ENCODE measurements around the gene PCBP3. TPM values are rescaled to one million over a fixed set of nuclear protein-coding genes. Genes with fewer than 3 reads are reported as not detected.

Gene PCBP3
- total RNA-seq, 1 donor from 2014 or later = 14.0 TPM

DNA sequence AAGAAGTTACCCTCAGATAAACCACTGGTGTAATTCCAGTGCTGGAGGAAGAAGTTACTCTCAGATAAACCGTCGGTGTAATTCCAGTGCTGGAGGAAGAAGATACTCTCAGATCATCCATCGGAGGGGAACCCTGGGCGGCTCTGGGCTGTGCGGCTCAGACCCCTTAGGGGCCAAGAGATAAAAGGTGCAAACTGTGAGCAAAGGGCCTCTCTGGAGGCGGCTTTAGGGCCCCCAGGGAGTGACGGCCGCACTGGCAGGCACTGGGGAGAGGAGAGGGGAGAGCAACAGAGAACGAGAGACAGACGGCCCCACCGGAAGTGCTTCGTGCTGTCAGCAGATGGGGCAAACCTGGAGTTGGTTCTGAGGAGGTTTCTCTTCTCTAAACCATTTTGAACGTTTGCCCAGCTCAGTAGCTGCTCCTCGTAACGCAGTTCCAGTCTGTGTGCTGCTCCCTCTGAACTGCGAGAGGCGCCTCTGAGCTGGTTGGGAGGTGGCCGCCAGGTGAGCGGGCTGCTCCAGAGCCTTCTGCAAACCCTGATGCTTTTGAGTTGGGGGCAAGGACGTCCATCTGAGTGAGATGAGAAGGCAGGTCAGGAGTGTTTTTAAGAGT lies 275.4 kb downstream of the PCBP3 start:
- intact Hi-C loops (cut with micrococcal nuclease) = no loop called here

DNA sequence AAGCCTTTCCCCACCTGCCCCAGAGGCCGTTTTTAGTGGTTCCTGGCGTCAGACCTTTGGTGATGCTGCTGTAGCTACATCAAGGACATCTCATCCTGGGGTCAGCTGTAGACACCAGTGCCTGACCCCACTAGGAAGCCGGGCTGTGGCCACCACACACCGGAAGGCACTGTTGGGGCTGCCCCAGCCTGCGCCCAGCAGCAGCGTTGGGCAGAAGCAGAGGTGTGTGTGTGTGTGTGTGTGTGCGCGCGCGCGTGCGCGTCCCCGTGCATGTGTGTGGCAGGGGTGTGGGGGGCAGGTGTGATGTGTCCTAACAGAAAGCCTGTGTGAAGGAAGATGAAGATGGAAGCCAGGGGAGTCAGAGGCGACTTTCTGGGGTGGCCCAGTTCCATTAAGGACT lies 276.1 kb downstream of the PCBP3 start:
- intact Hi-C loops (cut with micrococcal nuclease) = no loop called here

DNA sequence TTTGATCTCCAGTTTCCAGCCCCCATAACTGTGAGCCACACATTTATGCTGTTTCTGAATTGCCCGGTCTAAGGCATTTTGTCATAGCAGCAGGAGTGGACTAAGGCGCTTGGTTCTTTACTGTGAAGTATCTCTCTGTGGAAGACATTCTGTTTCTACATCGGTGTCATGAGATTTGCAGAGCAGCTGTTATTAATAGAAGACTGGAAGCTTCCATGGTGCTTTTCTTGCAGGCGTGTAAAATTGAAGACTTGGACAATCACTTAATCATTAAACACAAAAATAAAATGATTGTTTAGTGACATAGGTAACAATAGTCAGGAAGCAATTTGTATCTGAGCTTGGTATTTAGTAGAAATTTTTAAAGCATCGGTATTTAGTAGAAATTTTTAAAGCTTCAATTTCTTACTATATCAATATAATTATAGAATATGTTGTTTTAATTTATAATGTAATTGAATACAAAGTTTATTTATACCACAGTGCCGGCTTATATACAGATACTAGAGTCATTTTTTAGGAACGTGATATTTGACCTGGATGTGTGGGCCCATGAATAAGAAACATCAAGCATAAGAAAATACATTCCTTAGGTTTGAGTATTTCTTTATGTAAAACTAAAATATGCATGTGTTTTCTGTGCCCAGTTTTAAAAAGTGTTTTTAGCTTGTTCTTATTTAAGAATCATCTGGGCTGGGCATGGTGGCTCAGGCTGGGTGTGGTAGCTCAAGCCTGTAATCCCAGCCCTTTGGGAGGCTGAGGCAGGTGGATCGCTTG lies 277.5 kb downstream of the PCBP3 start:
- intact Hi-C loops (cut with micrococcal nuclease) = no loop called here

DNA sequence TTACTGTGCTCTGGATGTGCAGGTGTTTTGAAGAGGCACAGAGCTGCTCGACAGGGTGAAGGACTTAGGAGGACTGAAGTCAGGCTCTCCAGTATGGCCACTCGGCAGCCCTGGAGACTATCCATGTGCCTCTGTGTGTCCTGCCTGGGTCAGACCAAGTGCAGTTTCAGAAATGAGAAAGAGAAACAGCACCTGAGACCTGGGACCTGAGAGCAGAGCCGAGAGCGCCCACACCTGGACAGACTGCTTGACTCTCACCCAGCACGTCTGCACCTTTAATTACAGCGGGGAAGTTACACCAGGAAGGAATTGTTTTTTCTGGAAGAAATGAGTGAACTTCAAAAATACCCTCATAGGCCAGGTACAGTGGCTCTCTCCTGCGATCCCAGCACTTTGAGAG lies 278.4 kb downstream of the PCBP3 start:
- intact Hi-C loops (cut with micrococcal nuclease) = no loop called here

DNA sequence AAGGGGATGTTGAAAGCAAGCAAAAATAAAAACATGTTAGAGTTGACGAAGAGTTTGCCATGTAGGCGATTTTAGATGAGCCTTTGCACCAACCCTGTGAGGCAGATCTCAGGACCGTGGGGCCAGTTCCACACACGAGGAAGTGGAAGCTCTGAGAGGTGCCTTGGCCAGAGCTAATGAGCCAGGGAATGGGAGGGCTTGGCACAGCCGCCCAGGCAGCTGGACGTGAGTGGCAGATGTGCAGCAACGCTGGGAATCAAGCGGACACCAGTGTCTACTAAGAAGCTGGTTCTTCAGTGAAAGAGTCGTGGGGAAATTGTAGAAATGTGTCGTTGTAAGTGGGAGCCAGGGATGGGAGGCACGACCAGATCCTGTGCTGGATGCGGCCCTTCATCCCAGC lies 279.1 kb downstream of the PCBP3 start:
- intact Hi-C loops (cut with micrococcal nuclease) = loop anchor here (1.0 kb wide), 2 partner anchors 42 to 326 kb away; no protein-coding TSS in a partner anchor

DNA sequence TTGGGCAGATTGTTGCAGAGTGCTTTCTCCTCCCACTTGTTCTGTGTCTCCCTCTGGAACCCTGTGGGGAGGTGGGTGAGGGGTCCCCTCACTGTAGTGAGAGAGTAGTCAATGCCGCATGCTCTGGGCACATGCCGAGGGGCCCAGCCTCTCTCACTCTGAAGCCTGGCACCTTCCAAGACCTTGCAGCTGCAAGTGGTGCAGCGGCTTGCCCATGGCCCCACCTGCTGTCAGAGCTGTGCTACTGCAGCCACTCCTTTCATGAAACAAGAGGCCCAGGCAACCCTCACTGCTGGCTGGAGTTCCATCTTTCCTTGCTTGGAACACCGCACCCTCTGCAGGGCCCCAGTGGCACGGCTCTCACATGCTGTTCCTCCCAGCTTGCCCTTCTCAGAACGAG lies 279.6 kb downstream of the PCBP3 start:
- intact Hi-C loops (cut with micrococcal nuclease) = loop anchor here (1.0 kb wide), 2 partner anchors 43 to 327 kb away; no protein-coding TSS in a partner anchor

DNA sequence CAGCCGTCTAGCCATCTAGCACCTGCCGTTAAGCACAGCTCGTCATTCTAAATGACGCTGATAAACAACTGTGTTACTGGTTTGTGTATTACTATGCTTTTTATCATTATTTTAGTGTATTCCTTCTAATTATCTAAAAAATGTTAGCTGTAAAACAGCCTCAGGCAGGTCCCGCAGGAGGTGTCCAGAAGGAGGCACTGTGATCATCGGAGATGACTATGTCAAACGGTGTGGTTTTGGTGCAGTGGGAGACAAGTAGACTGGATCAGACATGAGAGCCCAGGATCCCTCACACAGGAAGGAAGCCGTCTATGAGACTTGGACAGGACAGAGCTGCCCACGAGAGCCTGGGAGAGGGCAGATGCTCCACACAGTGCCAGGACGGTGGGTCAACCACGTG lies 282.8 kb downstream of the PCBP3 start:
- intact Hi-C loops (cut with micrococcal nuclease) = no loop called here

DNA sequence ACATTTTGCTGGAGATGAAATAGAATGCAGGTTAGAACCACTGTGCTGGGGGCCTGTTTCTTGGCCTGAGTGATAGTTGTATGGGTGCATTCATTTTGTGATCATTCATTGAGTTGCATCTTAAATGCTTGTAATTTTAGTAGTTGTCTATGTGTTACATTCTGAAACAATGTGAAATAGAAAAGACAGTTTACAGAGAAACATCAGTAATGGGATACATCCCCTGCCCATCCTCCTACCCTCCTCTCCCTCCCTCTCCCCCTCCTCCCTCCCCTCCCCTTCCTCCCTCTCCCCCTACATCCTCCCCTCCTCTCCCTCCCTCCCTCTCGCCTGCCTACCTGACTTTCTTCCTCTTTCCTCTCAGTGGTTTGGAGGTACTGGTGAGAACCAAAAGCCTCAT lies 283.5 kb downstream of the PCBP3 start:
- intact Hi-C loops (cut with micrococcal nuclease) = no loop called here

DNA sequence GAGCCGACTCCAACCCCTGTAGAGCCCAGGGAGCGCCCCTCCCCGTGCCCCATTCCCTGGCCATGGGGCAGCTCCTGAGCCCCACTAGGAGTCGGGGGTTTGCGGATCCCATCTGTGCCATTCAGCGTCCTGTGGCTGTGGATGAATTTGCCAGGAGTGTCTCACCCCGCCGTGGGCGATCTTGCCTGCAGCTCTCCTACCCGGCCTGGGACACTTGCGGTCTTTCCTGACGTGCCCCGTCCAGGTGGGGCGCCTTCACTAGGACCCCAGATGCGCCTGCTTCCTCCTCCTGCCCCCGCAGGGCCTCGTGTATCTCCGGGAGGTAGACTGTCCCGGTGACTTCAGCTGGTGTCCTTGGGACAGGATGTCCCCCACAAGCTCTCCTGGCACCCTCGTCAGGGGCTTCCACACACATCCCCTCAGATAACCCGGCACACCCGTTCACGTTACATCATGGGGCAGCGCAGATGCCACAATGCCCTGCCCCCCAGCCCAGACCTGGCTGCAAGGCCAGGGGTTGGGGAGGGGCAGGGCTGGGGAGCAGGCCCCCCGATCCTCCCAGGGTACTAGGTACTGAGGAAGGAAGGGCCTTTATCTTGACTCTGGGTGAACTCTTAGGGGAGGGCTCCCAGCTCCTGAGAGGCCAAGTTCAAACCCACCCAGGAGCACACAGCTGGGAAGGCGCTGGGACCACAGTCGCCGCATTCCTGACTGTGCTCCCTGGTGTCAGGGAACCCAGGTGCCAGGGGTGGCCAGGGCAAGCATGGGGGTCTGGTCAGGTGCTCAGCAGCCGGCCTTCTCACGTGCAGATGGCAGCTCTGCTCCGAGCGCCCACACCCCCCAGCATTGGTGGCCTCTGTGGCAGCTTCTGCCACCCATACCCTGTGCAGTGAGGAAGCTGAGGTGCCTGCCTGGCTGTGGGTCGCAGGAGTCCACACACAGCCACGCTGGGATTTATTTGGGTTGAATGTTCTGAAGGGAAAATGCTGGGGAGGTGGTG lies 284.6 kb downstream of the PCBP3 start:
- intact Hi-C loops (cut with micrococcal nuclease) = no loop called here

DNA sequence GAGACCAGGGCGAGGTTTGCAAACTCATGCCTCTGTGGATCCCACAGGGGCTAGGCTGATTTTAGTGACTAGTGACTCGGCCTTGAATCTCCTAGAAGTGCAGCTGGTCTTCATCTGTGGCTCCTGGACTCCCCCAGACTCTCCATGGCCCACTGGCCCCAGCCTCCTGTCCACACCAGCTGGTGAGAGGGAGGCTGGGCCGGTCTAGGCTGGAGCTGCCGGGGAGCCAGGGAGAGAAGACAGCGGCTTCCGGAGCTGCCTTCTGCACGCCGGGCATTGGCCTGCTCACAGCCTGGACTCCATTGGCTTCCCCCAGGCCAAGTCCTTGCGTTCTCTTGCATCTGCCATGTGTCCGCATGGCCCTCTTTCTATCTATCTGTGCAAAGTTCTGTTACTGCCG lies 285.9 kb downstream of the PCBP3 start:
- intact Hi-C loops (cut with micrococcal nuclease) = no loop called here

DNA sequence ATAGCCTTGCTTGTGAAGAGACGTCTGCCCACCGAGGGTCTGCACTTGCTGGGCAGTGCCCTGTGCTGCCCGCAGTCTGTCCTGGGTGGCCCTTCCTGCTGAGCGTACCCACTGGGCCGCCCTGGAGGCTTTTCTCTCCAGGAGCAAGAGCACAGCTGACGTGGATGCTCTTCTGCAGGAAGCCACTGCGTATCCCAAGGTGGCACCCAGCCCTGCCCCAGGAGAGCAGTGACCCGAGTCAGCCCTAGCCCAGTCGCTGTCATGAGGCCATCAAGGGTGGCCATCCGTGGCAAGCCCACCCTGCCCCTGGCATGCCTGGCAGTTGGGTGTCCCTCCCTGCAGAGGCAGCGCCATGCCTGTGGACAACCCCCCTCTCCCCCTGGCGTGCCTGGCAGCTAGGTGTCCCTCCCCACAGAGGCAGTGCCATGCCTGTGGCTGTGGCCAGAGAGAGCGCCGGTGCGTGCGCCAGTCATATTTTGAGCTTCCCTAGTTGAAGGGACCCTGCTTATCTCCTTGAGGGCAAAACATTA lies 286.8 kb downstream of the PCBP3 start:
- intact Hi-C loops (cut with micrococcal nuclease) = no loop called here

DNA sequence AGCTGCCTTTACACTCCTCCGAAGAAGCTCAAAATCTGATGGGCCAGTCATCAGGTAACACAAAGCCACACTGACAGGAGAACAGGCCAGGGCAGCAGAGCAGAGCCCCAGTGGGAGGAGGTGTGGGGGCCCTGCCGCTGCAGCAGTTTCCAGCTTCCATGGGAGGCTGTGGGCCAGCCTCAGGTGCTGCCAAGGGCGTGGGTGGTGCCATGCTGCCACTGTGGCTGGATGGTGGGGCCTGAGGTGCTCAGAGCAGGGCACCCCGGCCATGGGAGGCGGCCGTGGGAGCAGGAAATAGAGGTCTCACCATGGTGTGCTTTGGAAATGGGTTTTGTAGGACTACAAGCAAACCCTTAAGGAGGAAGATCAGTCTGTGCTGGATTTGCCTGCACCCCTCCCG lies 287.3 kb downstream of the PCBP3 start:
- intact Hi-C loops (cut with micrococcal nuclease) = no loop called here

DNA sequence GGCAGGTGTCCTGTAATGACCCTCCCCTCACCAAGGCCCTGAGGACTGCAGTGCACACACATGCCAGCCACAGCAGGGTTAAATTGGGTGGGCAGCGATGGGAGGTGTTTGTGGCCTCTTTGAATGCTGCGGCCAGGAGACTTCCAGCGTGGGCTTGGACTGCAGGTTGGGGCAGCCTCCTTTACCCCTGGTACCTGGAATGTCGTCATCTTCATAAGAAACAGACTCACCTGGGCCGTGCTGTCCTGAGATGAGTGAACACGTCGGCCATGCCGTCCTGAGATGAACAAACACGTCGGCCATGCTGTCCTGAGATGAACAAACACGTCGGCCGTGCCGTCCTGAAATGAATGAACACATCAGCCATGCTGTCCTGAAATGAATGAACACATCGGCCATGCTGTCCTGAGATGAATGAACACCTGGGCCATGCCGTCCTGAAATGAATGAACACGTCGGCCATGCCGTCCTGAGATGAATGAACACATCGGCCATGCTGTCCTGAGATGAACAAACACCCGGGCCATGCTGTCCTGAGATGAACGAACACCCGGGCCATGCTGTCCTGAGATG lies 288.0 kb downstream of the PCBP3 start:
- intact Hi-C loops (cut with micrococcal nuclease) = no loop called here

DNA sequence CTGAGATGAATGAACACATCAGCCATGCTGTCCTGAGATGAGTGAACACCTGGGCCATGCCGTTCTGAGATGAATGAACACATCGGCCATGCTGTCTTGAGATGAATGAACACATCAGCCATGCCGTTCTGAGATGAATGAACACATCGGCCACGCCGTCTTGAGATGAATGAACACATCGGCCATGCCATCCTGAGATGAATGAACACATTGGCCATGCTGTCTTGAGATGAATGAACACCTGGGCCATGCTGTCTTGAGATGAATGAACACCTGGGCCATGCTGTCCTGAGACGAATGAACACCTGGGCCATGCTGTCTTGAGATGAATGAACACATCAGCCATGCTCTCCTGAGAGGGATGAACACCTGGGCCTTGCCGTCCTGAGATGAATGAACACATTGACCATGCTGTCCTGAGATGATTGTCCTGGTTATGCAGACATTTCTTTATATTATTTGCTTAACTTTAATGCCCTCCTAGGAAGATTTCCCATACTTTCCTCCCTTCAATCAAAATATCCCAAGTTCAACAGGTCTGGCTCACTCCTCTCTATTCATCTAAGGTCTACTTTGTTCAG lies 289.5 kb downstream of the PCBP3 start:
- intact Hi-C loops (cut with micrococcal nuclease) = no loop called here

DNA sequence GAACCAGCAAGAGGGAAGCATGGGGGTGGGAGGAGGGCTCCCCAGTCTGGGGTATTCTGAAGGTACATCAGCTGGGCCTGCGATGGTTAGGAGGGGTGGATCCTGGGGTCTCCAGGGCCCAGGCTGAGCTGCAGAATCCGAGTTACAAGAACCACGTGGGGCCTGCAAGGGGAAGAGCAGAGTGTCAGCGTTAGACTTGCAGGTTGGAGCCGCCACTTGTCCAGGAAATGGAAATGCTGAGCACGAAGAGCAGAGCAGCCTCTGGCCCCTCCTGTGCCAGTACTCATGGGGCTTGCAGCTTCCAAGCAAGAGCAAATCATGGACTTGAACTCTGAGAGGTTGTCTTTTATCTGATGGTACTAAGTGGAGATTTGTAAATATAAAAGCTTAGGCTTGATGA lies 290.6 kb downstream of the PCBP3 start:
- intact Hi-C loops (cut with micrococcal nuclease) = no loop called here

DNA sequence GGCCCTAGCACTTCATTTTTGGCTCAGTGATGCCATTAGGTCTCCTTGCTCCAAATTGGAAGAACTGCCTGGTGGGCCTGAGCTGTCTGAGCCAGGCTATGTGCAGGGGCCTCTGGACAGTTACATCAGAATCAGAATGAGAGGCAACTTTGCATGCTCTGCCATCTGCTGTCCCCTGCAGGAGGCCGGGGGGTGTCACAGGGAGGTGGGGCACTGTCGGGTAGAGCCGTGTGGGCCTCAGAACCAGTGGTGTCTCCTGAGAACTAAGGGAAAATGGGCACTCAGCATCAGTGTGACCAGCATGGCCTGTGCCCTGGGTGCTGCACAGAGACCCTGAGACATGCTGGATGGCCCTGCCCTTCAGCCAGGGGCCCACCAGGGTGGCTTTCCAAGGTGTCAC lies 291.0 kb downstream of the PCBP3 start:
- intact Hi-C loops (cut with micrococcal nuclease) = no loop called here

DNA sequence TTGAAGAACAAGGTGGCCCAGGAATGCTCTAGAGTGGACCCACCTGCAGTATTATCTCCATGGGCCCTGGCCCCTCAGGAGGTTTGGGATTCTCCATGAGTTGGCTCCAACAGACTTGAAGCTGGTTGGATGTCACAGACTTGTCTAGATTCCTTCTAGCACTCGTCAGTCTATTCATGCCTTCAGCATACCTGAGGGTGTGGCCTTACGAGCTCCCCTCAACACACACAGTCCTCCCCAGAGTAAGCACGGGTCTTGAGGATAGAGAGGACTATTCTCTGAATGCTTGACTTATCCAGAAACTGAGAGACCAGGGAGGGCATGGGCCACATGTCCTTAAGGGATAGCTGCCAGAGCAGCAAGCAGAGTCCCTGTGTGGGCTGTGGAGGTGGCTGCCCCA lies 292.1 kb downstream of the PCBP3 start:
- intact Hi-C loops (cut with micrococcal nuclease) = no loop called here

DNA sequence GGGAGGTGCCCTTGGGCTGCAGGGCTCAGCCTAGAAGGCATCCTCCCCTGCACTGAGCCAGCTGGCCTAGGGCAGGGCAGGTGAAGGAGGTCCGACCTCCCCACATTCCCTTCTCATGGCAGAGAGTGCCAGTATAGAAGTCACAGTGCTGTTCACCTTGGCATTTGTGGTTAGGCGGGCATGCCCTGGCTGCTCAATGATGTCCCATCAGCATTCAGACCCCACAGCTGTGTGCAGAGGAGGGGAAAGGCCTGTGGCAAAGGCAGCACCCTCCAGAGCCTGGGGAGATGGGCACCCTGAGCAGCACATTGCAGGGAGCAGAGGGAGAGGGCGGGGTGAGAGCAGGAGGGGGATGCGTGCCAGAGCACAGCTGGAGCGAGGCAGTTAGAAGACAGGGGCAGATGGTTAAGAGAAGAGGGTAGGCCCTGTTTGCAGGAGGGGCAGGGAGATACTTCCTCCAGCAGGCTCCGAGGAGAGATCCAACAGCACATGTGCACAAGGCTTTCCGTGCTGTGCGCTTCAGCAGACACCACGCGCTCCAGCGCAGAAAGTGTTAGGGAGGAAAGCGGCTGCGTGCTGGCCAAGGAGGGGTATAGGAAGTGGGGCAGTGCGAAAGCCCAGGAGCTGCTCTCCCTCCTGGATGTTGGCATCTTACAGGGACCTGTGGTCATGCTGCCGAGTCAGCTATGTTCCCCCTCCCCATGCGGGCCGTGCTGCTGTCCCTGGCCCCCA lies 294.4 kb downstream of the PCBP3 start:
- intact Hi-C loops (cut with micrococcal nuclease) = no loop called here

DNA sequence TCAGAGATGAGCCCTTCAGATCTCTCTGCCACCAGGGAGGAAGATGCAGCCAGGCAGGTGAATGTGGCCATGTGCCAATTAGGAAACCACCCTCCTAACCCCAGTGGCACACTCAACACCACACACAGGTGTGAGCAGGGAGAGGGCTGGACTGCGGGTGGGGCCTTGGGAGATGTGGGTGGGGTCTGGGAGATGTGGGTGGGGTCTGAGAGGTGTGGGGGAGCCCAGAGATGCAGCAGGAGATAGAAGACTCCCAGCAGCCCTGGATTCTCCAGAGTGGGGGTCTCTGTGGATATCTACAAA lies 294.9 kb downstream of the PCBP3 start:
- intact Hi-C loops (cut with micrococcal nuclease) = no loop called here

DNA sequence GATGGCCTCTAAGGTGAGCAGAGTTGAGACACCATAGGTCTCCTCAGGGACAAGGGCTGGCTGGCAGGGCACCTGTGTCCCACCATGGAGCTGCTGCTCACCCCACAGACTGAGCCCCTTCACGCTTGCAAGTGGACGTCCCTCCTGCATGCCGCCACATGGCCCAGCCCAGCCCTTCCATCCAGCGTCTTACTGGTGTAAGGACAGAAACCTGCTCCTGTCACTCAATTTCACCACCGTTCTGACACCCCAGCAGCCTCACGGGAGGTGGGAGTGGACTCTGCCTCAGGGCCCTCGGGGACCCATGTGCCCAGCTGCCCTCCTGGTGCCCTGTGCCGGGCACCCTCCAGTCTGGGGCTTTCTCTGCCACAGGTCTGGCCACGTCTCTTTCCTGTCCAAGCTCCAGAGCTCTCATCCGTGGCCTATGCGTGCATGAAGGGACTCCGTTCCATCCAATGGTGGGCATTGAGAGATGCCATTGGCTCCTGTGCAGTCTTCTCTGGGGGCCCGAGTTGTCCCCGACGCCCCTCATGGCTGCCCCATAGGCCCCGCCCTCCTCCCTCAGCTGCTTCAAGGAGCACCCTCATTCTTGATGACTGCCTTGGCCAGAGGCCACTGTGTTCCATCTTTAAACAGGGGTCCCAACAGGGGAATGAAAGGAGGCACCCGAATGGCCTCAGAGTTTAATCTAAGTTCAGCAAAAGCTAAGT lies 295.4 kb downstream of the PCBP3 start:
- intact Hi-C loops (cut with micrococcal nuclease) = no loop called here

All from T-helper 1 cell treated with Interleukin-12 subunit alpha and Interleukin-12 subunit beta and Interleukin-4 antibody, amounts not matched to agents 30 ng/mL and 1 ng/mL, for 36 hours (primary cell).